ENCODE results near the gene FOXC1. TPM values are rescaled to one million over a fixed set of nuclear protein-coding genes. Genes with fewer than 3 reads are reported as not detected.

The FOXC1 gene
- polyA plus RNA-seq, 5 donors = 0.68 to 0.93 (median 0.81) TPM

DNA sequence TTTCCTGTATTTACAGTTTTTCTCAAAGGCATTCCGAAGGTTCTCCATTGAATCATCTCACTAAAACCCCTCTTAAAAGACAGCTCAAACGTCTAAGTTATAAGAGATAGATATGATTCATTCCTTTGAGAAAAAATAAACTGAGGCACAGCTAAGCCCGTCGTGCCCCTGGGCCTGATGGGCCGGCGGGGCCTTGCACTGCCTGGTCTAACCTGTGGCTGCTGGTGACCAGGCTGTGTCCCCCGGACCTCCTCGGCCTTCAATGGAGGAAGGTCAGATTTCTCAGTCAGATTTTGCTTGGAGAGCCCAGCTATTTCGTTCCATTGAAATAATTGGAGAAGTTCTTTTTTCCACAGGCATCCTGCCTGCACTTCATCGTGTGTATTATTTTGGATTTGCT is 11.3 kb upstream of the FOXC1 start:
- no peak for DNase-seq

- DNase-seq = no peak
Measured at GRCh38 chr6:1598886-1599285, 10.8 kb upstream of the FOXC1 start.

GRCh38 chr6:1599469-1599868 is 10.2 kb upstream of the FOXC1 start:
- no peak for DNase-seq

DNA sequence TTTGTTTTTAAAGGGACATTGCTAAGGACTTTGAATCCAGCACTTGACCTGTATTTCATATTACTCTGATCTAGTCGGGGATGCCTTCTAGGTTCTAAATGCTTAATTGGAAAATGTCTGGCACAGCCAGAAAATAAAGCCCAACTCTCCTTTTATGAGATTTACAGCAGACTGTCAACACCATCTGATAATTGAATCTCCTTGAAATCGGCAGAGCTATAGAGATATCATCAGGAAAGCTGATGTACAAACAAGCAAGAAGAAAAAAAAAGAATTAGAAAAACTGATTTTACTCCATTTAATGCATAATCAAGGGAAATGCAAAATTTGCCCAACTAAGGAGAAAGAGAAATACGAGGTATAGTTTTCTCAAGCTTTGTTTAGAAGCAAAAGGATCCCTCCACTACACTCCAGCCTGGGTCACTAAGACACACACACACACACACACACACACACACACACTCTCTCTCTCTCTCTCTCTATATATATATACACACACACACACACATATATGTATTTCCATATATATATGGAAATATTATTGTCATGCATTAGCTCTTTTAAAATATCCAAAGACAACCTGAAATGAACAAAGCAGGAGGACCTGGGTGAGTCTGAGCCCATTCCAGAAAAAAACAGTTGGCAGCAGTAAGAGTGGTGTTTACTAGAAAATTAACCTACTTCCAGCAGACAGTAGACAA is 9.5 kb upstream of the FOXC1 start:
- no peak for DNase-seq

DNA sequence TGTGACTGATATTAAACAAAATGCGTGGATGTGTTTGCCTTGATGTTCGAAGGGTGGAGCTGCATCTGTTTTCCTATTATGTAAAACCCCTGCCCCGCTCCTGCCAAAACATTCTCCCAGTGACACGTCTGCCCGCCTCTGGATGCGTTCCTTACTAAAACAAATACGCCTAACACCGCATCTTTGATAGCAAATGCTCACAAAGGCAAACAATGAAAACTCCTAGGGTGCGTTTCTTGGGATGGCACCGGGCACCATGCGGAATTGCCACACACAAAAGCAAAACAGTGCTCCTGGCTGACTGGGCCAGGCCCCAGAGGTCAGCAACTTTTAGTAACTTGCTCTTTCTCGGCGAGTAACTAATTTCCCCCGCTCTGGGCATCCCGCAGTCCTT is 9.0 kb upstream of the FOXC1 start:
- DNase-seq = no peak

DNA sequence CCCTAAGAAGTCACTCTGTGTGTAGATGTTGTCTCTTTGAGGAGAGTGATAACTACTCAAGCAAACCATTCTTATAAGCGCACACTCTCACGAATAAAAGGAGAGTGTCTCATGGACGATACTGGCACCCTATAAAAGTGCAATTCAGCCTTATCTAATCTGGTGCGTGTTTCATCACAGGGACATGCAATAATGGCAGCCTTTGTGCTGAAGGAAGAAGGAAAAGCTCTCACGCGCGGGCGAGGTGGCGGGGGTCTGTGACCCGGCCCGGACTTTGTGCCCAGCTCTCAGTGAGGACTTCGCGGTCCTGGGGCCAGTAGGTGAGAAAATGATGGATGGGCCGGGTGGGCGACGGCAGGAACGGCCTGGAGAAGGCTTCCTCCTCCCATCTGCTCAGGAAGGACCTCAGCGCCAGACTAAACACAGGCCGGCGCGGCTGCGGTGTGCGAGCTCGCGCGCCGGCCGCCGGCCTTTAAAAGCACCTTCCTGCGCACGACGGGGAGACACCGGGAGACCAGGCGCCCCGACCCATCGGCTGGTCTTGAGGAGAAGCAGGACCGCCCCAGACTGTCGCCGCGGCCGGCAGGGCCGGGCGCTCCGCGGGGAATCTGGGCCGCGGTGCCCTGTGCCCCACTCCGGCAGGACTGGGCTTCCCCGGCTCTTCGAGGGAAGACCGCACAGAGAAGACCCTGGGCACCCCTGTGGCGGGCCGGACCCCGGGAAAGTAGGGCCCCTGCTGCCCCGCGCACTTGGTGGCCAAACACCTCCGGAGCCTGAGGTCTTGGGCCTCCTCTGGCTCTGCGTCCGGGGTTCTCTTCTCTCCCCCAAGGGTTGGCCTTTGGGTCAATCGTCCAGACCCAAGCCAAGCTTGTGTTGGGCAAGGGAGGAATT is 8.3 kb upstream of the FOXC1 start:
- DNase-seq = no peak

- no peak for DNase-seq
Measured at GRCh38 chr6:1602049-1602713, 7.5 kb upstream of the FOXC1 start.

GRCh38 chr6:1603708-1604107 is 6.0 kb upstream of the FOXC1 start:
- no peak for DNase-seq

GRCh38 chr6:1604158-1605003 is 5.3 kb upstream of the FOXC1 start:
- DNase-seq = peak in 1 of 2 donors; percentile 64

GRCh38 chr6:1605004-1605892 is 4.5 kb upstream of the FOXC1 start:
- peak in 1 of 2 donors; percentile 16 for DNase-seq

DNA sequence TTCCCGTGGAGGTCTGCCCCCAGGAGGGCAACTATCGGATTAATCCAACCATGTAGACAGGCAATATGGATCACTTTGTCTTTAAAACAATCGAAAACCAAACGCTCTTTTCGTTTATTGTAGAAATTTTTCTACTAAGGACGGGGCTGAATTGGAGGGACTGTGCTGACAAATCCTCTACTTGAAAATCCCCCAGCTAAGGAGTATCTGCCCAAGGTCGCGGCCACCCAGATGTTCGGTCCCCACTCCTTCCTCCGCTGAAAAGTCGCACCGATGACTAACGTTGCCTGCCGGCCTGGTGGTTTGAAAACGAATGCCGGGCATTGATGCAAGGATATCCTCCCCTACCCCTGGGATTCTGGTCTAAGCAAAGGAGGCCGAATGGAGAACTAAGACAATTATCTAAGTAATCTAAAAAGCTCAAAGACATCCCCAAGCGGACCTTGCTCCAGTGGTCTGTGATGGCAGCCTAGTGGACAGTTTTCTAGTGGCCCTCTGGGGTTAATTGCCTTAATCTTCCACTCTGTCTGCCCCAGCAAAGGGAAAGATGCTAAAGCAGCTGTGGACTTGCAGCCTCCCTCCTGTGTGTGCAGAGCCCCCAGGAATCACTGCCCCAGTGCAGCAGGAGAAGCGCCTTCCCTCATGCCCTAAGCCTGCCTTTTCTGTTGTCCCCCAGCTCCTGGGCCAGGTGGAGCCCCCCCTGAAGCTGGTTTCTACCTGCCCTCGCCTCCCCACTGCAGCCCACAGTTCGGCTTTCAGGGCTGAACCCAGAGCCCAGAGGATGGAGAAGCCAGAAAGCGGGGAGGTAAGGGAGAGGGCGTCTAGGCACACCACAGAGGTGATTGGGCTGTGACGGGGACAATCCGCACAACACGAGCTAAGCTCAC is 3.6 kb upstream of the FOXC1 start:
- DNase-seq = no peak

DNA sequence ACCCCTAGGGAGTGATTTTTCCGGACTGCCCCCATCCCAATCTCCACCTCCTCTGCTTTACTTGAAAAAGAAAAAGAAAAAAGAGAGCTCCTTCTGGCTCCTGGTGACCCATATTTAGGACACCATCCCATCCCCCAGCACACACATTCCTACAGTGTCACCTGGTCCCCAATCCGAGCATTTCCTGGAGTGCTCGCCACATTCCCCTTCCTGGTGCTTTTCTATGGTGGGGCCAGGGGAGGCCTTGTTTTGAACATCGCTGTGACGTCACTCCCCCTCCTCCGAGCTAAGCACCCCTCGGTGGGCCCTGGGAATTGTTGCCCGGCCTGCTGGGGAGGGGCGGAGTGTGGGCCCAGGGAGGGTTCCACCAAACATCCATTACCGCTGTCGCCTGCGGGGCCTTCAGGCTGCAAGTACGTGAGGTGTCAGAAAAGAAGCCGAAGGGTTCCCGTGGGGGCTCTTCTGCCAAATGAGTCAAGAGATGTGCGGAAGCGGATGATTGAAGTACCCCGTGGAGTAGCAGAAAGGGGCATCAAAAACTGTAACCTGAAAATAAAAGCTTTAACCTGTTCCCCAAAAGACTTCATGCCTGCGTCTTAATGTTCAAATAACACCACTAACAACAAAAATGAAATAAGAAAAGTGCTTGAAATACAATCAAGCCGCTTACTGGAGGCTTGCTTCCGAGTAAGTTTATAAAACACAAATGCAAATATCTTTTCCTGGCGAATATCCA is 2.8 kb upstream of the FOXC1 start:
- DNase-seq = peak in 1 of 2 donors; percentile 15

DNA sequence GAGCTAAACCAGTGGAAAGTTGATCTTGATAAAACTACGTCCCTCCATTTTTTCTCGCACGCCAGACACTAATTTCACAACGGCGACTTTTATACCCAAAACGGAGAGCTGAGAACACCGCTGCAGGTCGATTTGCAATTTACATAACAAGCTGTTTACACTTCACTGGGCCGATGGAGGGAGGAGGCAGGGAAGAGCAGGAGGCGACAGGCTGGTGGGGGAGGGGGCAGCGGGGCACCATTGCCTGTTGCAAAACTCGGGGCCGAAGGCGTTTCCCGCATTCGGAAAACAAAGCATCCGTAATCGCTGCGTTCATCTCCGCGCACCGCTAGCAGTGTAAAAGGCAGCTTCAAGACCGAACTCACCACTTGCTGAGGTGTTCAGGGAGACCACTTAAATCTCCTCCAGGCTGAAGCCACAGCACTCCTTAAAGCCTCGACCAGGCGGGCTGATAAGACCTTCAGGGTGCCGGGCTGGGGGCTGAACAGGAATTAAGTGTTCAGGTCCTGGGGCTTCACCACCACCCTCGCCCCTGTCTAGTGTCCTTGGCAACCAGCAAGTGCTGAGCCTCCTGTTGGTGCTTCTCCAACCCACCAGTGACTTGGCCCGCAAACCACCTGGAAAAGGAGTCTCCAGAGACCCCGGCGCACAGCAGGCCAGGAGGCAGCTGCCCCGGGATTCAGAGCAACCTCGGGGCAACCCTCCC is 2.0 kb upstream of the FOXC1 start:
- DNase-seq = no peak

- DNase-seq = no peak
Measured at GRCh38 chr6:1608222-1609040, 1.3 kb upstream of the FOXC1 start.

DNA sequence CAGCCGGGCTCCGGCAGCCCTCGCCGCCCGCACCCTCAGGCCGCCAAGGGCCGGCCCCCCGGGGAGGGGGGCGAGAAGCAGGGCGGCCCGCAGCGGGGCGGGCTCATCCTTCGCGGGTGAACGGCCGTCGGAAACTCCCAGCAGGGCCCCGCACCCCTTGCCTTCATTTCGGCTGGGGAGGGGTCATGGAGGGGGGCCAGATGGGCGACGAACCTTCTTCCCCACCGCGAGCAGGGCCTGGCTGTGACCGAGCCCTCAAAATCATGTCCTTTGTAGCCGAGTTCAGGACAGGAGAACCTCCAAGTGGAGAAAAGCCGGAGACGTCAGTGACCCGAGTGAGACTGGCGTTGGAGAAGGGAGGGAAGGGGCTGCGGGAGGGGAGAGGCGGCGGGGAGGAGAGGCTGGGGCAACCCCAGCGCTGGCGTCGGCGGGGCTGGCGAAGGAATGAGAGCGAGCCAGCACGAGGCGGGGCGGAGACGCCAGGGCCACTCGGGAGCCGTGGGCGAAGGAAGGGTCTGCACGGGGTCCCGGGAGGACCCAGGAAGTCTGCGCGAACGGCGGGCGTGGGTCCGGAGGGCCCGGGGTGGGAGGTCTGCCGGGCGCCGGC is 571 bp upstream of the FOXC1 start:
- no peak for DNase-seq

DNA sequence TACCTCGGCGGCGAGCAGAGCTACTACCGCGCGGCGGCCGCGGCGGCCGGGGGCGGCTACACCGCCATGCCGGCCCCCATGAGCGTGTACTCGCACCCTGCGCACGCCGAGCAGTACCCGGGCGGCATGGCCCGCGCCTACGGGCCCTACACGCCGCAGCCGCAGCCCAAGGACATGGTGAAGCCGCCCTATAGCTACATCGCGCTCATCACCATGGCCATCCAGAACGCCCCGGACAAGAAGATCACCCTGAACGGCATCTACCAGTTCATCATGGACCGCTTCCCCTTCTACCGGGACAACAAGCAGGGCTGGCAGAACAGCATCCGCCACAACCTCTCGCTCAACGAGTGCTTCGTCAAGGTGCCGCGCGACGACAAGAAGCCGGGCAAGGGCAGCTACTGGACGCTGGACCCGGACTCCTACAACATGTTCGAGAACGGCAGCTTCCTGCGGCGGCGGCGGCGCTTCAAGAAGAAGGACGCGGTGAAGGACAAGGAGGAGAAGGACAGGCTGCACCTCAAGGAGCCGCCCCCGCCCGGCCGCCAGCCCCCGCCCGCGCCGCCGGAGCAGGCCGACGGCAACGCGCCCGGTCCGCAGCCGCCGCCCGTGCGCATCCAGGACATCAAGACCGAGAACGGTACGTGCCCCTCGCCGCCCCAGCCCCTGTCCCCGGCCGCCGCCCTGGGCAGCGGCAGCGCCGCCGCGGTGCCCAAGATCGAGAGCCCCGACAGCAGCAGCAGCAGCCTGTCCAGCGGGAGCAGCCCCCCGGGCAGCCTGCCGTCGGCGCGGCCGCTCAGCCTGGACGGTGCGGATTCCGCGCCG is 994 bp downstream of the FOXC1 start:
- no peak for DNase-seq
